ENCODE results near the gene MRAP.

GRCh38 chr21:32314806-32315205, 16.2 kb downstream of the MRAP start:
- TF ChIP-seq CTCF (IDR thresholded peaks at IDR 0.05; ENCODE audit: low read length) (no peak), EZH2 (IDR thresholded peaks at IDR 0.05; ENCODE audit: borderline replicate concordance, low read length) (no peak)
